GM21360 (cell line): ENCODE measurements around the gene NME9.

ENCODE experiments used
- ATAC-seq: cut with Tn5 transposase; IDR thresholded peaks from one replicate; pipeline ENCODE4 v1.9.1; 2021; ENCODE audit warnings: mild to moderate bottlenecking, moderate library complexity; ENCODE audit not compliant: unreplicated experiment

The NME9 gene

DNA sequence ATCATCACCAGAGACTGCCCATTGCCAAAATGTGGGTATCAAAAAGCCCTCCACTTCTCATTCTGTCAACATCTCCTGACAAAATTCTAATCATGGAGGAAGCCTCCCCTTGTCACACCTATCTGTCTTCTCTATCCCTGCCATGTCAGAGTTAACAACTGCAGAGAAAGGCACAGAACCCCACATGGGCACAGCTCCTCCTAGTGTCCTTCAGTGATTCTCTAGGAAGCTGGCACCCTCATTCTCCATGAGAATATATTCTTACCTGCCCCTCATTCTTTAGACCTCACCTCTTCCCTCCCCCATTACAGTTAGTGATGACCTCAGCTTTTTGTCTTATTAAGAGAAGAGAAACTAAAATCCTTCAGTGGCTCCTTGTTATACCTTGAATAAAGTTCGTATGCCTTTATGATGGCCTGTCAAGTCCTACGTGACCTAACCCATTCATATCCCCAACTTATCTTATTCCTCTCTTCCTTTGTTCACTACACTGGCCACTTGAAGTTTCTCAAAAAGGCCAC lies 44.6 kb downstream of the NME9 start:
- ATAC-seq, result no peak

GRCh38 chr3:138284079-138284478 lies 45.6 kb downstream of the NME9 start:
- no peak for ATAC-seq

DNA sequence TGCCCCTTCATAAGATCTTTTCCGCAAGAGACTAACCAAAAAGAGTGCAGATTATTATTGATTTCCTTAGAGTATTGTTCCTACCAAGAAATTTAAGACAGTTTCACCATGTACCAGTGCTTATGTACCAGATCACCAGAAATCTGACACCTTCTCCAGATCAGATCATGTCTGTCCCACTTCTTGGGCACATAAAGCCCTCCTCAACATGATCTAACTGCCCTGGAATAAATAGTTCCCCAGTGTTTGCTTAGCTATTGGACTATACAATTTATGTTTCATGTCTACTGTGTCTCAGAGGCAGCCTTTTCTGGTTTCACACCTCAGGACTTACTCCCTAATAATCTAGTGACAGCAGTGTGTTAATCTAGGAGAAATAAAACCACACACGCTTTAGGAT lies 46.8 kb downstream of the NME9 start:
- ATAC-seq, result no peak

DNA sequence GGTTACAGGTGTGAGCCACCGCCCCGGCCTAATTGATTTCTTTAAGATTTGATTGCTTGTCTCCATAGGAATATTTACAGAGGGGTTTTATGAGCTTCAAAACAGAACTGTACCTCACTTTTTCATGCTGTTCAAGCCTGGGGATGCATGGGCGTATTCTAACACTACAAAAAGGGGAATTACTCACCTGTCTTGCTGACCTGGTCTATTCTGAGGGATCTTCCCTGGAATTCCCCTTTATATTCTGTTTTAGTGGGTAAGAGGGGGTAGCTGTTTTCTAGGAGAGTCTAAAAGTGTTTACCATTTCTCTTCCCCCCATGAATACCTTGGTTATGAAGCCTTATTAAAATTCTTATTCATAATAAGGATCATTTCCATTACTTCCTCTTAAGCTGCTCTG lies 48.1 kb downstream of the NME9 start:
- ATAC-seq, result no peak

DNA sequence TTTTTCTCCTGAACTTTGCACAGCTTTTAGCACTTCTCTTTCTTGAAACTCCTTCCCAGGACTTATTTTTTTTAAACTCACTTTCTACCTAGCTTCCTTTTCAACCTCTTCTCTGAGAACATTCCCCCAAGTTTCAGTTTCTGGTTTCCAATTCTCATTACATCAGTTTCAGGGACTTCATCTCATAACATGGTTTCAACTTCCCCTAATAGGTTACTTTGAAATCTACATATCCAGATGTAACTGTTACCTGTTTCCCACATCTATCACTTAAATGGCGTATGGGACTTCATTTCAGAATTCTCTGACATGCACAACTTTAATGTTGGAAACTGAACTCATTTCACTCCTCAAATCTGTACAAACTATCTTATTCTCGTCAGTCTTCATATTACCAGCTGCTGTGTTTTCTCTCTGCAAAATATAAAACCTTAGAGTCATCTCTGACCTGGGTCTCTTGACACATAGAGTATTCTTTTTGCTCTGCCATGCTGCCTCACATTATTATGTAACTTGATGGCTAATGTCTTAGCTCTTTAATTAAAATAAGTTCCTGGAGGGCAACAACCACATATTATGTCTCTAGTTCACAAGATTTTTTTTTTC lies 58.4 kb downstream of the NME9 start:
- no peak for ATAC-seq

- ATAC-seq, result no peak
Observed at GRCh38 chr3:138270245-138270644, 59.4 kb downstream of the NME9 start.

DNA sequence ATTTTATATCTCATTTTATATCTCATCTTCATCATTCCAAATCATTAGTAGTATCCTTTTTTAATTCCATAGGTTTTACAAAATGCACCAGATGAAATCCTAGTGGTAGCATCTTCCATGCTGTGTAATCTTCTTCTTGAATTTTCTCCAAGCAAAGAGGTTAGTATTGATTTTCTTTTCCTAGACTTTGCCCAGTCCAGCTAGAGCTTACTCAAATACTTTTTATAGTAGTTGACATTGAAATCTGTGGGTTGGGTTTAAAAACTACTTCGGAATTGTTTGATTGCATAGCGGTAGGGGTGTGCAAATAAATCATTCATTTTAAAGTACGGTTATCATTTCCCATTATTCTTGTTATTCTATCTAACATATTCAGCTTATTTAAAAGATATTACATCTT lies 62.6 kb downstream of the NME9 start:
- no peak for ATAC-seq

DNA sequence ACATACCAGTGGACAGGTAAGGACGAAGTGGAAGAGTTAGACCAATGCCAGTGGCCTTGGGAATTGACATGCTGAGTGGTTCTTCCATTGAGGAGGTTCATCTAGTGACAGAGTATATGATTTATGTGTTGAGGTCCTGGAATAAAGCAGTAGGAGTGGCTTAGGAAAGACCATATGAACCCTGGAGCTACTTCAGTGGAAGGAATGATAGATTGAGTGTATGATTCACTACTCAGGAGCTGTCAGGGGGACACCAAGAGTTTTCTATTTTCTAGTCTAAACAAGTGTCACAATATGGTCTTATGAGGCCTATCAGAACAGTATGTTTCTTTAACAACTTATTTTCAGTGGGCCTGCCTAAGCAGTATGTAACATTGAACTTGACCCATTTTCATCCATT lies 63.9 kb downstream of the NME9 start:
- ATAC-seq, result no peak

GRCh38 chr3:138263104-138263503 lies 66.5 kb downstream of the NME9 start:
- ATAC-seq, result no peak

DNA sequence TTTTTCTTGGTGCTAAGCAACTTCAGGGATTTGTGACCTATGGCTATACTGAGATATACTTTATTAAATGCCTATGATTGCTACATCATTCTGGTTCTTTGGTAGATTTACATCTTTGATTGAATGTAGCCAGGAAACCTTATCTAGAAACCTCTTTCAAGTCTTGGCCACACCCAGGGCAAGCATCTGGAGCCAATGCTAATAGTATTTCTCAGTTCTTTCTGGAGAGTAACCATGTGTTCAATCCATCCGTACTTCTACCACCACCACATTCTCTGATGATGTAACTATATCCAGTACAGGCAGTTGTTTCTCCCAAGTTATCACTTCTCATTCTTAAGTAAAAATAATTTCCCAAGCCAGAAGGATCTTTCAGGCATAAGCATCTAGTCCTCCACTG lies 69.0 kb downstream of the NME9 start:
- no peak for ATAC-seq

GRCh38 chr3:138259126-138259525 lies 70.5 kb downstream of the NME9 start:
- ATAC-seq, result no peak

DNA sequence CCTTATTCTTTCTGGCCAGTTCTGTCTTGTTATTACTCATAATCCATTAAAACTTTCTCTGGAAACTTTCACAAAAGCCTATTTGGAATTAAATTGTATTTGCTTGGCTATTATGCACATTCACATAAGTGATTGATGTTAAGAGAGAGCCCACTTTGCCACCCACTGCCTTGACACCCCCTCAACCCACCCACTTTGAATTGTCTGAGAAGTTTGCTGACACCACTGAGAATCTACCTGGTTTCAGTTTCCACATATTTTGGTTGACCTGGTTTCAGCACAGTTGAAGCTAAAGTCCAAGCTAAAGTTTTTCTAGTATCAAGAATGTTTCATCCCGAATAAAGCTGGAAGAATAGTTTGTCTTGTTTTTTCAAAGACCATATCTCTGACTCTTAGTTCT lies 71.7 kb downstream of the NME9 start:
- no peak for ATAC-seq

GRCh38 chr3:138256022-138256421 lies 73.6 kb downstream of the NME9 start:
- ATAC-seq, result no peak

- no peak for ATAC-seq
Observed at GRCh38 chr3:138254216-138254615, 75.4 kb downstream of the NME9 start.

DNA sequence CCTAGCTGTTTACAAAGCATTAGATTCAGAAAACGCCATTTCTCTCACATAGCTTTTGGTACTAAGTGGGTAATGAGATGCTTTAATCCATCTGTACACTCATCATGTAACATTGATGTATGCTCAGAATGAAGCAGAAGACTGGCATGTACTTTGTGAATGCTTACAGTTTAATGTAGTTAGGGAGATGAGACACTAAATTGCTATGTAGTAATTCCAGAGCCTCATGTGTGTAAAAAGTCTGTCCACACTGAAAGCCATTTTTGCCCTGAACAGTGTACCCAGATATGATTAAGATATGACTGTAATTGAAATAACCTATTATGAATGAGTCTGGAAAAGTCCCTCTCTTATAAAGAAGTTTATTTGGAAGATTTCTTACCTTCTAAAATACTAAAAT lies 76.0 kb downstream of the NME9 start:
- ATAC-seq, result no peak
